CD4-positive, CD25-positive, alpha-beta regulatory T cell (primary cell): ENCODE measurements around the gene EP300. TPM values are rescaled to one million over a fixed set of nuclear protein-coding genes. Genes with fewer than 3 reads are reported as not detected.
"Not testable (repeated sequence)": the region's sequence is repeated elsewhere in the genome, so short reads cannot be mapped to it uniquely, and the experiment has no call there.

ENCODE experiments used
- ATAC-seq, 2 donors: fragments of 150-1000 bp; cut with Tn5 transposase; one replicate each; pipeline ENCODE4 v1.10.0; 2021; ENCODE audit warnings: low read depth in 2 of 2, moderate number of reproducible peaks in 2 of 2, moderate library complexity in 1 of 2
- DNase-seq, 3 donors: peaks; one replicate each; pipeline versions ENCODE4 v3.0.0 to v3.0.0-alpha.2; 2012 to 2022; ENCODE audit warnings: mixed read lengths in 1 of 3
- H3K27ac ChIP-seq: one replicate; pipeline ENCODE4 v1.7.0; 2013; ENCODE audit warnings: mild to moderate bottlenecking, low read length; ENCODE audit not compliant: insufficient read depth, poor library complexity, severe bottlenecking
- H3K27me3 ChIP-seq: one replicate; pipeline ENCODE4 v1.7.0; 2013; ENCODE audit warnings: low read length; ENCODE audit not compliant: control insufficient read depth, insufficient read depth
- H3K36me3 ChIP-seq: one replicate; pipeline ENCODE4 v1.7.0; 2013; ENCODE audit warnings: mild to moderate bottlenecking, low read length, moderate library complexity; ENCODE audit not compliant: control insufficient read depth, insufficient read depth
- H3K4me1 ChIP-seq: 2 replicates; pipeline ENCODE4 v1.7.0; 2013; ENCODE audit warnings: mild to moderate bottlenecking, low read length; ENCODE audit not compliant: insufficient read depth, control insufficient read depth, poor library complexity, severe bottlenecking
- H3K4me3 ChIP-seq: one replicate; pipeline ENCODE4 v1.7.0; 2013; ENCODE audit warnings: low read depth, mild to moderate bottlenecking, low read length, moderate library complexity
- H3K9me3 ChIP-seq, 2 experiments: 1 replicate in 1 of 2; 2 replicates in 1 of 2; pipeline ENCODE4 v1.7.0; 2013; ENCODE audit warnings: low read length in 2 of 2, mild to moderate bottlenecking in 1 of 2, moderate library complexity in 1 of 2; ENCODE audit not compliant: control insufficient read depth in 2 of 2
- H3K27ac Mint-ChIP-seq, 3 donors: one replicate each; pipeline ENCODE4 v1.8.0; 2020 to 2022; ENCODE audit warnings: mild to moderate bottlenecking in 3 of 3, mixed read lengths in 3 of 3, moderate library complexity in 2 of 3
- H3K27me3 Mint-ChIP-seq: one replicate; pipeline ENCODE4 v1.8.0; 2022; ENCODE audit warnings: mild to moderate bottlenecking, mixed read lengths
- H3K36me3 Mint-ChIP-seq: one replicate; pipeline ENCODE4 v1.8.0; 2020; ENCODE audit warnings: mixed read lengths
- H3K4me1 Mint-ChIP-seq, 4 donors: one replicate each; pipeline ENCODE4 v1.8.0; 2020 to 2022; ENCODE audit warnings: mixed read lengths in 4 of 4, mild to moderate bottlenecking in 1 of 4
- H3K4me3 Mint-ChIP-seq, 4 donors: one replicate each; pipeline ENCODE4 v1.8.0; 2020 to 2022; ENCODE audit warnings: mild to moderate bottlenecking in 4 of 4, mixed read lengths in 4 of 4, moderate library complexity in 3 of 4
- H3K9me3 Mint-ChIP-seq, 7 donors: one replicate each; pipeline ENCODE4 v1.8.0; 2020 to 2022; ENCODE audit warnings: mixed read lengths in 7 of 7, mild to moderate bottlenecking in 3 of 7, moderate library complexity in 2 of 7
- polyA plus RNA-seq, 4 donors: library from polyadenylated mRNA; unstranded; fragments of 300-500 nt; fragmentation: Illumina TruSeq; gene quantifications; one replicate each; pipeline ENCODE4 v1.2.3, GENCODE V29; 2021
- total RNA-seq: library from RNA; stranded (reverse); gene quantifications from one replicate; pipeline ENCODE4 v1.2.3, GENCODE V29; 2022

The EP300 gene
- total and polyA plus RNA-seq, 5 donors from 2014 or later = 8.1 to 177 (median 12.6) TPM

DNA sequence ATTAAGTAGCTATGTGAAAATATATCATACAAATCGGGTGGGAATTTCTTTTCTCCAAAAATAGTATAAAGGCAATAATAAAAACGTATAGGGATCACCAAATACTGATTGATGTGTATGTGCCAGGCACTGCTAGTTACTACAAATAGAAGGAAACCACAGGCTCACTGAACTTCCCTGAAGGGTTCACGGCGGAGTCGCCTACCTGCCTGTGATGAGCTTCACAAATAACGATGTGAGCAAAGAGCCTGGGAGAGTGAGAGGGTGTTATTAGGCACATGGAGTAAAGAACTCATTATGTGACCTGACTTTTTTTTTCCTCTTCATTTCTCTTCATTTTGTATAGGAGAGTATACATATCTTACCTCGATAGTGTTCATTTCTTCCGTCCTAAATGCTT is 76.8 kb downstream of the EP300 start:
- Mint-ChIP-seq H3K9me3 (no peaks in the 10 kb centered on the region), H3K4me3 (no peak overlapping the region), H3K4me1 (peaks cover 0 to 4% (median under 1%) of the 10 kb centered on the region in 4 donors), H3K27me3 (no peaks in the 10 kb centered on the region), H3K36me3 (peaks cover 39% of the 10 kb centered on the region), H3K27ac (peak overlapping the region in 1 of 3 donors; percentile 3)
- Histone ChIP-seq H3K36me3 (peaks cover 92% of the 10 kb centered on the region), H3K4me3 (no peak overlapping the region), H3K4me1 (no peaks in the 10 kb centered on the region), H3K27ac (no peak overlapping the region), H3K27me3 (no peaks in the 10 kb centered on the region), H3K9me3 (no peaks in the 10 kb centered on the region)
- no peak for ATAC-seq
- DNase-seq = no peak

DNA sequence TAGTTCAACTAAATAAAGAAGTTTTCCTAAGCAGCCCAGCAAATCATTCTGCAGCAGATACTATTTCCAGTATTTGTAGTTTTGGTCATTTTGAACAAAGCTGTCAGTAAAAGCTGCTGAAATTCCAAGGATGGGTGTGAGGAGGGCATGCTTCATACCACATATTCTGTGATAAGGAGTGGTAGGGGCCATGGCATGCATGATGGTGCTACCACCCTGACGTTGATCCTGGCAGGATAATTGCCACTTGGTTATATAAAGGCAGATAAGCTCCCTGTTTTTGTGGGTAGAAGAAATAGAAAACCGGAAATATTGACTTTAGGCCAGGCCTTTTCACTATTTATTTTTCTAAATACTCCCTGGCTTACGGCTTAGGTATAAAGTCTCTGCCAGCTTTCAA is 79.6 kb downstream of the EP300 start:
- H3K9me3 ChIP-seq = no peaks in the 10 kb centered on the region
- no peak for DNase-seq
- no peak overlapping the region for H3K27ac ChIP-seq
- no peak overlapping the region for H3K4me3 ChIP-seq
- Mint-ChIP-seq H3K4me3 (no peak overlapping the region), H3K27me3 (no peaks in the 10 kb centered on the region), H3K9me3 (no peaks in the 10 kb centered on the region), H3K4me1 (peaks cover 4 to 11% (median 5%) of the 10 kb centered on the region in 4 donors), H3K36me3 (peaks cover 48% of the 10 kb centered on the region), H3K27ac (peak overlapping the region in 1 of 3 donors; percentile 15)
- H3K27me3 ChIP-seq = no peaks in the 10 kb centered on the region
- H3K4me1 ChIP-seq = no peaks in the 10 kb centered on the region
- H3K36me3 ChIP-seq = peaks cover 93% of the 10 kb centered on the region
- no peak for ATAC-seq

DNA sequence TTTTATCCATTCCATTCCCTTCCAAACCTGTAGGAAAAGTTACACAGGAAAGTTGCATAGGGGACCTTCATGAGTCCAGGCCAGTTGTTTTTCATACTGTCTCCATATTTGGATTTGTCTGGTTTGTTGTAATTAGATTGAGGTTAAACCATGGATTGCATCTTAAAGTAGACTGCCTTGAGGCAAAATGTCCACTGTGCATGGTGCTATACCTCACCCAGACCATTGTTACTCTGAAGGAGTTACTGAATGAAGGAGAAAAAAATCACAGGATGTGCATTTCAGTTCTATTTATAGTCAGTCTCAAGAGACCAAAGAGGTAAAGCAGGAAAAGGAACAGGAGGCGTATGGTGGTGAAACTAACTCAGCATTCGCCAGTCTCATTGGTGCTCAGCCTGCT is 83.2 kb downstream of the EP300 start:
- Mint-ChIP-seq H3K27me3 (no peaks in the 10 kb centered on the region), H3K9me3 (no peaks in the 10 kb centered on the region), H3K36me3 (peaks cover 37% of the 10 kb centered on the region), H3K4me3 (no peak overlapping the region), H3K4me1 (peaks cover 4 to 16% (median 5%) of the 10 kb centered on the region in 4 donors), H3K27ac (peak overlapping the region in 1 of 3 donors; percentile 51)
- Histone ChIP-seq H3K27ac (no peak overlapping the region), H3K4me3 (no peak overlapping the region), H3K36me3 (peaks cover 83% of the 10 kb centered on the region), H3K9me3 (no peaks in the 10 kb centered on the region), H3K27me3 (no peaks in the 10 kb centered on the region), H3K4me1 (no peaks in the 10 kb centered on the region)
- ATAC-seq = no peak
- DNase-seq = no peak

DNA sequence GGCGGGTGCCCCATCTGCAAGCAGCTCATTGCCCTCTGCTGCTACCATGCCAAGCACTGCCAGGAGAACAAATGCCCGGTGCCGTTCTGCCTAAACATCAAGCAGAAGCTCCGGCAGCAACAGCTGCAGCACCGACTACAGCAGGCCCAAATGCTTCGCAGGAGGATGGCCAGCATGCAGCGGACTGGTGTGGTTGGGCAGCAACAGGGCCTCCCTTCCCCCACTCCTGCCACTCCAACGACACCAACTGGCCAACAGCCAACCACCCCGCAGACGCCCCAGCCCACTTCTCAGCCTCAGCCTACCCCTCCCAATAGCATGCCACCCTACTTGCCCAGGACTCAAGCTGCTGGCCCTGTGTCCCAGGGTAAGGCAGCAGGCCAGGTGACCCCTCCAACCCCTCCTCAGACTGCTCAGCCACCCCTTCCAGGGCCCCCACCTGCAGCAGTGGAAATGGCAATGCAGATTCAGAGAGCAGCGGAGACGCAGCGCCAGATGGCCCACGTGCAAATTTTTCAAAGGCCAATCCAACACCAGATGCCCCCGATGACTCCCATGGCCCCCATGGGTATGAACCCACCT is 84.7 kb downstream of the EP300 start:
- ATAC-seq (no peak), DNase-seq (no peak)
- Mint-ChIP-seq H3K36me3 (peaks cover 39% of the 10 kb centered on the region), H3K9me3 (no peaks in the 10 kb centered on the region), H3K4me3 (no peak overlapping the region), H3K4me1 (peaks cover 4 to 19% (median 7%) of the 10 kb centered on the region in 4 donors), H3K27me3 (no peaks in the 10 kb centered on the region), H3K27ac (no peak overlapping the region)
- H3K4me3 ChIP-seq = no peak overlapping the region
- H3K9me3 ChIP-seq = no peaks in the 10 kb centered on the region
- no peak overlapping the region for H3K27ac ChIP-seq
- no peaks in the 10 kb centered on the region for H3K4me1 ChIP-seq
- peaks cover 68% of the 10 kb centered on the region for H3K36me3 ChIP-seq
- H3K27me3 ChIP-seq = no peaks in the 10 kb centered on the region

DNA sequence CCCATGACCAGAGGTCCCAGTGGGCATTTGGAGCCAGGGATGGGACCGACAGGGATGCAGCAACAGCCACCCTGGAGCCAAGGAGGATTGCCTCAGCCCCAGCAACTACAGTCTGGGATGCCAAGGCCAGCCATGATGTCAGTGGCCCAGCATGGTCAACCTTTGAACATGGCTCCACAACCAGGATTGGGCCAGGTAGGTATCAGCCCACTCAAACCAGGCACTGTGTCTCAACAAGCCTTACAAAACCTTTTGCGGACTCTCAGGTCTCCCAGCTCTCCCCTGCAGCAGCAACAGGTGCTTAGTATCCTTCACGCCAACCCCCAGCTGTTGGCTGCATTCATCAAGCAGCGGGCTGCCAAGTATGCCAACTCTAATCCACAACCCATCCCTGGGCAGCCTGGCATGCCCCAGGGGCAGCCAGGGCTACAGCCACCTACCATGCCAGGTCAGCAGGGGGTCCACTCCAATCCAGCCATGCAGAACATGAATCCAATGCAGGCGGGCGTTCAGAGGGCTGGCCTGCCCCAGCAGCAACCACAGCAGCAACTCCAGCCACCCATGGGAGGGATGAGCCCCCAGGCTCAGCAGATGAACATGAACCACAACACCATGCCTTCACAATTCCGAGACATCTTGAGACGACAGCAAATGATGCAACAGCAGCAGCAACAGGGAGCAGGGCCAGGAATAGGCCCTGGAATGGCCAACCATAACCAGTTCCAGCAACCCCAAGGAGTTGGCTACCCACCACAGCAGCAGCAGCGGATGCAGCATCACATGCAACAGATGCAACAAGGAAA is 85.4 kb downstream of the EP300 start:
- Mint-ChIP-seq H3K36me3 (peaks cover 39% of the 10 kb centered on the region), H3K27me3 (no peaks in the 10 kb centered on the region), H3K4me3 (no peak overlapping the region), H3K27ac (no peak overlapping the region), H3K9me3 (no peaks in the 10 kb centered on the region), H3K4me1 (peaks cover 4 to 19% (median 7%) of the 10 kb centered on the region in 4 donors)
- Histone ChIP-seq H3K36me3 (peaks cover 61% of the 10 kb centered on the region), H3K27me3 (no peaks in the 10 kb centered on the region), H3K4me3 (no peak overlapping the region), H3K9me3 (no peaks in the 10 kb centered on the region), H3K4me1 (no peaks in the 10 kb centered on the region), H3K27ac (no peak overlapping the region)
- DNase-seq (no peak), ATAC-seq (no peak)

DNA sequence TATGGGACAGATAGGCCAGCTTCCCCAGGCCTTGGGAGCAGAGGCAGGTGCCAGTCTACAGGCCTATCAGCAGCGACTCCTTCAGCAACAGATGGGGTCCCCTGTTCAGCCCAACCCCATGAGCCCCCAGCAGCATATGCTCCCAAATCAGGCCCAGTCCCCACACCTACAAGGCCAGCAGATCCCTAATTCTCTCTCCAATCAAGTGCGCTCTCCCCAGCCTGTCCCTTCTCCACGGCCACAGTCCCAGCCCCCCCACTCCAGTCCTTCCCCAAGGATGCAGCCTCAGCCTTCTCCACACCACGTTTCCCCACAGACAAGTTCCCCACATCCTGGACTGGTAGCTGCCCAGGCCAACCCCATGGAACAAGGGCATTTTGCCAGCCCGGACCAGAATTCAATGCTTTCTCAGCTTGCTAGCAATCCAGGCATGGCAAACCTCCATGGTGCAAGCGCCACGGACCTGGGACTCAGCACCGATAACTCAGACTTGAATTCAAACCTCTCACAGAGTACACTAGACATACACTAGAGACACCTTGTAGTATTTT is 86.1 kb downstream of the EP300 start:
- Histone ChIP-seq H3K4me3 (no peak overlapping the region), H3K27me3 (no peaks in the 10 kb centered on the region), H3K36me3 (peaks cover 55% of the 10 kb centered on the region), H3K9me3 (no peaks in the 10 kb centered on the region), H3K4me1 (no peaks in the 10 kb centered on the region), H3K27ac (no peak overlapping the region)
- H3K36me3 Mint-ChIP-seq = peaks cover 33% of the 10 kb centered on the region
- ATAC-seq (no peak), DNase-seq (no peak)
- H3K9me3 Mint-ChIP-seq = no peaks in the 10 kb centered on the region
- no peak overlapping the region for H3K4me3 Mint-ChIP-seq
- peaks cover 0 to 19% (median 7%) of the 10 kb centered on the region in 4 donors for H3K4me1 Mint-ChIP-seq
- H3K27me3 Mint-ChIP-seq = no peaks in the 10 kb centered on the region
- peak overlapping the region in 1 of 3 donors; percentile 73 for H3K27ac Mint-ChIP-seq

DNA sequence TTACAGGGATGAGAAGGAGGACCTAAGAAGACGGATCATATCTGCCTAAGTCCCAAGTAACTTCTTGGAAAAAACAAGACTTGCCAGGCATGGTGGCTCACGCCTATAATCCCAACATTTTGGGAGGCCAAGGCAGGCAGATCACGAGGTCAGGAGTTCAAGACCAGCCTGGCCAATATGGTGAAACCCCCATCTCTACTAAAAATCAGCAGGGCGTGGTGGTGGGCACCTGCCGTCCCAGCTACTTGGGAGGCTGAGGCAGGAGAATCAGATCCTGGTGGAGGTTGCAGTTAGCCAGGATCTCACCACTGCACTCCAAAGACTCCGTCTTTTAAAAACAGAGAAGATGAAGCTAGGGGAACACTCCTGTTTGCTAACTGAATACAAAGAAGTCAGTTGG is 88.0 kb downstream of the EP300 start:
- Mint-ChIP-seq H3K27ac (peak overlapping the region; percentile 49 to 87 (median 64)), H3K36me3 (peaks cover 22% of the 10 kb centered on the region), H3K4me1 (peaks cover 0 to 13% (median 3%) of the 10 kb centered on the region in 4 donors)
- peaks cover 36% of the 10 kb centered on the region for H3K36me3 ChIP-seq
- H3K4me1 ChIP-seq, ATAC-seq, H3K4me3 Mint-ChIP-seq, H3K4me3 ChIP-seq, H3K27ac ChIP-seq, DNase-seq, H3K27me3 Mint-ChIP-seq, H3K9me3 ChIP-seq, H3K27me3 ChIP-seq, H3K9me3 Mint-ChIP-seq: not testable (repeated sequence)
